ENCODE results near the gene APOF. TPM values are rescaled to one million over a fixed set of nuclear protein-coding genes. Genes with fewer than 3 reads are reported as not detected.

Gene APOF
- not detected in 2 replicates for total RNA-seq

GRCh38 chr12:56362130-56363059 lies at the start of gene APOF:
APOF (minus strand) TSS chr12:56362857; CDS start chr12:56362745, 112 bp downstream.

GRCh38 chr12:56359851-56360767 lies 2.5 kb downstream of the APOF start, which contains the start of gene STAT2:
STAT2 (minus strand) TSS chr12:56360107; CDS start chr12:56356571, 3,536 bp downstream.

GRCh38 chr12:56338308-56339157 lies 24.1 kb downstream of the APOF start, which contains the start of gene IL23A:
IL23A (plus strand) TSS chr12:56338884; CDS start chr12:56339045, 161 bp downstream.

GRCh38 chr12:56333679-56334489 lies 28.8 kb downstream of the APOF start, which contains the start of gene PAN2:
PAN2 (minus strand) TSS chr12:56334000; CDS start chr12:56333094, 906 bp downstream.

GRCh38 chr12:56315622-56316473 lies 46.8 kb downstream of the APOF start, which contains the start of gene CNPY2:
CNPY2 (minus strand) TSS chr12:56315988; CDS start chr12:56315217, 771 bp downstream.

Other genes with a start within 250 kb of the APOF start
- 2,819 and 3,070 TPM in 2 replicates for gene RPL41, start 246.2 kb downstream of the APOF start, total RNA-seq
- 2.2 and 4.8 TPM in 2 replicates for gene ZC3H10, start 244.6 kb downstream of the APOF start, total RNA-seq
- 235 and 281 TPM in 2 replicates for gene ESYT1, start 234.6 kb downstream of the APOF start, total RNA-seq
- 18.1 and 22.6 TPM in 2 replicates for gene MYL6B, start 210.3 kb downstream of the APOF start, total RNA-seq
- gene MYL6, start 204.5 kb downstream of the APOF start, total RNA-seq: 432 and 539 TPM in 2 replicates
- gene SMARCC2, start 173.4 kb downstream of the APOF start, total RNA-seq: 16.7 and 41.8 TPM in 2 replicates
- gene RNF41, start 140.9 kb downstream of the APOF start, total RNA-seq: 124 and 160 TPM in 2 replicates
- gene NABP2, start 138.5 kb downstream of the APOF start, total RNA-seq: 24.6 and 35.9 TPM in 2 replicates
- under 0.01 and 0.28 TPM in 2 replicates for gene SLC39A5, start 132.8 kb downstream of the APOF start, total RNA-seq
- gene ANKRD52, start 104.5 kb downstream of the APOF start, total RNA-seq: 10.6 and 40.3 TPM in 2 replicates
- 2.9 and 4.1 TPM in 2 replicates for gene COQ10A, start 95.9 kb downstream of the APOF start, total RNA-seq
- 106 and 188 TPM in 2 replicates for gene CS, start 62.5 kb downstream of the APOF start, total RNA-seq
- gene CNPY2, start 46.9 kb downstream of the APOF start, total RNA-seq: 51.6 and 53.0 TPM in 2 replicates
- 21.9 and 27.0 TPM in 2 replicates for gene PAN2, start 28.9 kb downstream of the APOF start, total RNA-seq
- gene IL23A, start 24.0 kb downstream of the APOF start, total RNA-seq: 0.21 and 0.34 TPM in 2 replicates
- 56.0 and 105 TPM in 2 replicates for gene STAT2, start 2.8 kb downstream of the APOF start, total RNA-seq
- 6.8 and 7.1 TPM in 2 replicates for gene TIMELESS, start 86.6 kb upstream of the APOF start, total RNA-seq
- not detected in 2 replicates for gene MIP, start 91.8 kb upstream of the APOF start, total RNA-seq
- gene SPRYD4, start 105.7 kb upstream of the APOF start, total RNA-seq: 1.0 and 1.1 TPM in 2 replicates
- 2.8 and 7.2 TPM in 2 replicates for gene GLS2, start 125.3 kb upstream of the APOF start, total RNA-seq
- gene RBMS2, start 159.0 kb upstream of the APOF start, total RNA-seq: 18.1 and 21.5 TPM in 2 replicates